Measurements from ENCODE around the gene MPEG1.

Gene MPEG1

DNA sequence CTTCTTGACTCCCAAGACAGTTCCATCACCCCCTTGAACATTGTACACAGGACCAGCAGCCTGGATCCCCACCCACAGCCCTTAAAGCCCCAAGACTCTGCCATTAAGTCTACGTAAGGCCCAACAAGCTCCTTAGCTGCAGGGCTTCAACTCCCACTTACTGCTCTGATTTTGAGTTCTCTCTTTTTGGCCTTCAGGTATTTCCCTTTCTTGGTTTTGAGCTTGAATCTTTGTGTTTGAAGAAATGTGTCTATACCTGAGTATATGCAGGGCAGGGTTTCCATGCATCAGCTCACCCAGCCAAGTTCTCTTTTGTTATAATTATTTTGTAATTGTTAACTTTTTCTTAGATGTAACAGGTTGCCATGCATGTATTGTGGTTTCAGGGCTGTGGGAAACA is 10.4 kb upstream of the MPEG1 start:
- H3K27me3 ChIP-seq, result no peaks in the 10 kb centered on the region
- H3K9me3 ChIP-seq (replicated peaks in 1 of 11), result peaks cover 0 to 10% (median 0%) of the 10 kb centered on the region in 11 experiments; a peak in 6 of 22 replicates
- H4K20me1 ChIP-seq, result no peaks in the 10 kb centered on the region
- peaks cover 23 to 90% (median 52%) of the 10 kb centered on the region in 10 experiments; a peak in 17 of 20 replicates for H3K4me1 ChIP-seq
- no peaks in the 10 kb centered on the region for H3K36me3 ChIP-seq
- H3K9ac ChIP-seq, result peak overlapping the region in 6 of 11 experiments; percentile 7 to 87 (median 66); a peak in 11 of 22 replicates
- H3K4me3 ChIP-seq, result no peak overlapping the region
- H3K4me2 ChIP-seq, result peak overlapping the region; percentile 17 to 86 (median 48); a peak in 19 of 22 replicates
- no peak for TF ChIP-seq Cebpa-rat (IDR thresholded peaks at IDR 0.05)
- H3K27ac ChIP-seq, result peak overlapping the region in 9 of 11 experiments; percentile 11 to 98 (median 80); a peak in 16 of 22 replicates

DNA sequence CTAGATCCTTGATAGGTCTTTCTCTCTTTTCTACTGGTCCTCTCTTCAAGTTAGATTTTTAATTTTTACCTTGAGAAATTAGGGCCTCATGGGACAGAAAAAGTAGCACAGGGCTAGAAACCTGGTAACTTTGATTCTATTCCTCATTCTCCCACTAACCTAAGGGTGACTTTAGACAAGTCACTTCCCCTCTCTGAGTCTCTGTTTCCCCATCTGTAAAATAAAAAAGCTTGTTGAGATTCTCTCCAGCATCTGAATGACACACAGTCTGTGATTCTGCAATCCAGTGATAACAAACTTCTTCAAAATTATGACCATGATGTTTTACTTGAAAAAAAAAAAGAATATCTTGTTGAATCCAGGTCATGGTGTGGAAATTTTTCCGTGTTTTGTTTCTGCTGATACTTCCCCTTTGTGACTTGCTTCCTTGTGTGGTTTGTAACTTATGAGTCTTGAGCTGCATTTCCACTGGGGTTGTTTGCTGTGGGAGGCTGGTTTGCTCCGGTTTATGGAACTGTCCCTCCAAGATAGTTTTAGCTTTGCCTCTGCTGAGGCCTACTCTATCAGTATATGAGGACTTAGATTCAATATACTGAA is 9.8 kb upstream of the MPEG1 start:
- H3K9me3 ChIP-seq (replicated peaks in 1 of 11), result peaks cover 0 to 10% (median 0%) of the 10 kb centered on the region in 11 experiments; a peak in 6 of 22 replicates
- H3K4me3 ChIP-seq, result no peak overlapping the region
- H3K36me3 ChIP-seq, result no peaks in the 10 kb centered on the region
- H3K27me3 ChIP-seq, result no peaks in the 10 kb centered on the region
- H3K27ac ChIP-seq, result peak overlapping the region in 9 of 11 experiments; percentile 11 to 98 (median 80); a peak in 16 of 22 replicates
- H3K4me2 ChIP-seq, result peak overlapping the region; percentile 14 to 90 (median 48); a peak in 18 of 22 replicates
- TF ChIP-seq Cebpa-rat (IDR thresholded peaks at IDR 0.05), result no peak; a peak in 1 of 22 replicates
- peaks cover 28 to 96% (median 58%) of the 10 kb centered on the region in 10 experiments for H3K4me1 ChIP-seq
- peak overlapping the region in 6 of 11 experiments; percentile 15 to 87 (median 66); a peak in 10 of 22 replicates for H3K9ac ChIP-seq
- no peaks in the 10 kb centered on the region for H4K20me1 ChIP-seq

DNA sequence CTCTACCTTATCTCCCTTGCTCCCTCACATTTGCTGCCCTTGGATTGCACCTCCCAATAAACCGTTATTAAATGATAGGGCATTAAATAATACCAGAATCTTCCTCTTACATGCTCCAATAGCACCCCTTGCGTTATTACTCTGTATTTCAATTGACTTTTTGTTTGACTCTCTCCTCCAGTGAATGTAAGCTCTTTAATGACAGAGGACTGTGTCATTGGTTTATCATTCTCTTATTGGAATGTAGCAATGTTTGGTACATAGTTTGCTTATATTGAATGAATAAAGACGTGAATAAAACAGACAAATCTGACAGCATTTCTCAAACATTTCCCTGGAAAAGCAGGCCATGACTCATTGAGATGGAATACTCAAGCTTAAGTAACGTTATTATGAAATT is 8.7 kb upstream of the MPEG1 start:
- Histone ChIP-seq H3K27ac (peak overlapping the region in 6 of 11 experiments; percentile 68 to 98 (median 88); a peak in 10 of 22 replicates), H3K4me1 (peaks cover 39 to 97% (median 67%) of the 10 kb centered on the region in 10 experiments), H3K27me3 (no peaks in the 10 kb centered on the region), H3K4me3 (no peak overlapping the region), H3K9me3 (replicated peaks in 1 of 11) (peaks cover 0 to 10% (median 0%) of the 10 kb centered on the region in 11 experiments; a peak in 6 of 22 replicates), H3K9ac (peak overlapping the region in 3 of 11 experiments; percentile 71 to 86 (median 83); a peak in 4 of 22 replicates), H4K20me1 (no peaks in the 10 kb centered on the region), H3K4me2 (peak overlapping the region in 6 of 11 experiments; percentile 1 to 90 (median 79); a peak in 11 of 22 replicates), H3K36me3 (no peaks in the 10 kb centered on the region)
- no peak for TF ChIP-seq Cebpa-rat (IDR thresholded peaks at IDR 0.05)

DNA sequence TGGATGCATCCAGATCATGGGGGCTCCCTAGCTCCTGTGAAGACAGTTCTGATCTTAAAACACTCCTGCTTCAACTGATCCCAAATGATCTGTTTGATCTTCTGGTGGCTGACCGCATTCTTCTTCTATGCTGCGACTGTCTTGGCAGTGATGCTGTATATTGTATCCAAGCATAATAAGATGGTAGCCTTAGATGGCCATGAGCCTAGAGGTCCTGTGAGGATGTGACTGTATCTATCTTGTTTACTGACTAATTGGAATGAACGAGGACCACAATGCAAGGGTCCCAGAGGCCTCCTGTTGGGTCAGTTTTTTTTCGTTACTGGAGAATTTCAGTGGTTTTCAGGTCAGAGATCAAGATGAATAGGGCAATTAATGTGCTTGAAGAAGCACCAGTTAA is 7.1 kb upstream of the MPEG1 start:
- no peaks in the 10 kb centered on the region for H3K27me3 ChIP-seq
- peak overlapping the region in 5 of 11 experiments; percentile 0 to 90 (median 84); a peak in 7 of 22 replicates for H3K4me2 ChIP-seq
- H3K4me1 ChIP-seq, result peaks cover 50 to 98% (median 83%) of the 10 kb centered on the region in 10 experiments
- no peak overlapping the region for H3K9ac ChIP-seq
- no peaks in the 10 kb centered on the region for H4K20me1 ChIP-seq
- H3K9me3 ChIP-seq (replicated peaks in 1 of 11), result peaks cover 0 to 10% (median 0%) of the 10 kb centered on the region in 11 experiments; a peak in 6 of 22 replicates
- no peak overlapping the region for H3K4me3 ChIP-seq
- peak overlapping the region in 5 of 11 experiments; percentile 68 to 98 (median 94); a peak in 8 of 22 replicates for H3K27ac ChIP-seq
- no peaks in the 10 kb centered on the region for H3K36me3 ChIP-seq
- no peak for TF ChIP-seq Cebpa-rat (IDR thresholded peaks at IDR 0.05)

DNA sequence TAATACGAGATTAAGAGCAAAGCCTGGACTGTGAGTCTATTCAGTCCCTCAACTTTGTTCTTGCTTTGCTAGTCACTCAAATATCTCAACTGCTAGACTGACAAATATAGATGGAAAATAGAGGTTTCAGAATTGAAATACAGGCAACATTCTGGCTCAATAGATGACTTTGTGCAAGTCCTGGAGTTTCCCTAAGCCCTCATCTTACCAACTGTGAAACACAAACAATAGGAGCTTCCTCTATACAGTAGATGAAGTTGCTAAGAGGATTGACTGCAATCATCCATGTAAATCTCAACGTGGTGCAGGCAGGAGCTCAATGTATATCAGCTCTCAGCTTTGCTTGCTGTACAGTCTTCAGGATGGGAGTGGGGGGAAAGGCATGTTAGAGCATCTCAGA is 6.2 kb upstream of the MPEG1 start:
- Histone ChIP-seq H3K27ac (peak overlapping the region in 9 of 11 experiments; percentile 6 to 98 (median 90); a peak in 12 of 22 replicates), H3K4me2 (peak overlapping the region in 5 of 11 experiments; percentile 65 to 90 (median 84); a peak in 12 of 22 replicates), H3K27me3 (no peaks in the 10 kb centered on the region), H4K20me1 (no peaks in the 10 kb centered on the region), H3K9me3 (replicated peaks in 1 of 11) (peaks cover 0 to 6% (median 0%) of the 10 kb centered on the region in 11 experiments; a peak in 6 of 22 replicates), H3K4me3 (no peak overlapping the region), H3K9ac (peak overlapping the region in 2 of 11 experiments; percentile 85 to 86; a peak in 2 of 22 replicates), H3K36me3 (no peaks in the 10 kb centered on the region), H3K4me1 (peaks cover 43 to 98% (median 82%) of the 10 kb centered on the region in 10 experiments)
- no peak for TF ChIP-seq Cebpa-rat (IDR thresholded peaks at IDR 0.05)

DNA sequence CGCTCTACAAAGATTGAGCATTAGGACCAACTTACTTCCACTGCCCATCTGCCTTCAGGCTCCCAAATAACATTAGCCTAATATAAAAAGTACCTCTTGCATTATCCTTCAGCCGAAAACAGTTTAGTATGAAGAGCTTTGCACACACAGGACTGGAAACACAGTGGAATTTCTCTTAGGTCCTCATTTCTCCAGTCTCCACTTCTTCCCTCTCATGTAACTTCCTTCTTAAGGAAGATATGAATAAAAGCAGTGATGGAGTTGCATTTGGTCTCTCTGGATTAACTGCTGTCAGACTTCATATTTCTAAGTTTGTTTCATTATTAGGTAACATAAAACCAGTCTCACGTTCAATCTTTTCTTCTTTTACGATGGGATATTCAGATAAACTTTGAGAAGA is 5.6 kb upstream of the MPEG1 start:
- H3K27me3 ChIP-seq, result no peaks in the 10 kb centered on the region
- peak overlapping the region in 10 of 11 experiments; percentile 15 to 90 (median 54); a peak in 16 of 22 replicates for H3K4me2 ChIP-seq
- peaks cover 46 to 98% (median 82%) of the 10 kb centered on the region in 10 experiments for H3K4me1 ChIP-seq
- peak overlapping the region in 10 of 11 experiments; percentile 53 to 98 (median 89); a peak in 20 of 22 replicates for H3K27ac ChIP-seq
- H3K9ac ChIP-seq, result peak overlapping the region in 5 of 11 experiments; percentile 38 to 86 (median 78); a peak in 5 of 22 replicates
- H3K36me3 ChIP-seq, result no peaks in the 10 kb centered on the region
- H3K9me3 ChIP-seq (replicated peaks in 1 of 11), result peaks cover 0 to 4% (median 0%) of the 10 kb centered on the region in 11 experiments; a peak in 4 of 22 replicates
- no peak for TF ChIP-seq Cebpa-rat (IDR thresholded peaks at IDR 0.05)
- no peaks in the 10 kb centered on the region for H4K20me1 ChIP-seq
- no peak overlapping the region for H3K4me3 ChIP-seq

DNA sequence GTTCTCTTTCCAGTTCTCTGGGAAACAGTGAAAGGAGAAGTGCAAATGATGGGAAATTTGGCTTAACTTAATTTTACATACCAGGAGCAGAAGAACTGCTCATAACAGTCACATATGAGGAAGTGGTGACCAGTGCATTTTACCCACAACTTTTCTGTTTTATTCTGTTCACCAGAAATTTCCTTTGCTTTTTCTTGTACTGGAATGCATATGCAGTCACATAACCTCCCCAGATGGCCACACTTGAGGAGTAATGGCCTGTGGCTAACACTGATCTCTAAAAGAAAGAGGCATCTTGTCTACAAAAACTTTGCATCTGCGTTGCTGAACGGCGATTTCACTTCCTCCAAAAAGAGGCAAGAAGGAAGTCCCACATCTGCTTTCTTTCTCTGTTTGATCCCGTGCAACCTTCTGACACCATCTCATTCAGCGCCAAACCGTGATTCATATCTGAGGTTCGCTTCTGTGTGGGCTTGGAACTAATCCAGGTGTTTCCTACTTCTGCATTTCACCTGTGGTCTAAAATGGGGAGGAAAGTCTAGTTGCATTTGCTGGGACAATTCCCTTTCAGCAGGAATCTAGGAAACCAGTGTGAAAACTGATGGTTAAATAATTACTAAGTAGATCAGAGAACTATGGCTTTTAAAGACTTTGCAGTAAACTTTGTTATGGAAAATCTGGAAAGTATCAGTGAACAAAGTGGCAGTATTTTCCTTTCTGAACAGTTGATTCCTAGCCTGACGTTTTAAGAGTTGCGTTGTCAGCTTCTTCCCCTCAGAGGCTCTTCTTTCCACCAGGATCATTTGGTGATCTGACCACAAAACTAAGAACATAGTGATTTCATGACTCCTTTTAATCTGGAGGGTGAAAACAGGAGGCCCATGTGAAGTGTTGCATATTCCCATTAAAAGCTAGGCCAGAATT is 4.2 kb upstream of the MPEG1 start:
- H4K20me1 ChIP-seq, result no peaks in the 10 kb centered on the region
- H3K9ac ChIP-seq, result peak overlapping the region; percentile 37 to 86 (median 75); a peak in 21 of 22 replicates
- H3K27me3 ChIP-seq, result no peaks in the 10 kb centered on the region
- peak overlapping the region; percentile 61 to 95 (median 81) for H3K4me2 ChIP-seq
- H3K9me3 ChIP-seq (replicated peaks in 1 of 11), result peaks cover 0 to 4% (median 0%) of the 10 kb centered on the region in 11 experiments; a peak in 3 of 22 replicates
- peak in 6 of 11 experiments; percentile 26 to 63 (median 34); a peak in 6 of 22 replicates for TF ChIP-seq Cebpa-rat (IDR thresholded peaks at IDR 0.05)
- H3K27ac ChIP-seq, result peak overlapping the region; percentile 74 to 98 (median 88)
- no peaks in the 10 kb centered on the region for H3K36me3 ChIP-seq
- H3K4me3 ChIP-seq, result peak overlapping the region in 2 of 10 experiments; percentile 3 to 10; a peak in 2 of 20 replicates
- H3K4me1 ChIP-seq, result peaks cover 51 to 98% (median 81%) of the 10 kb centered on the region in 10 experiments
